IMR-90 (cell line): ENCODE measurements around the gene ZNHIT1. TPM values are rescaled to one million over a fixed set of nuclear protein-coding genes. Genes with fewer than 3 reads are reported as not detected.
A peak's percentile ranks its signal among the peaks of the same experiment; 100 is the strongest.

Experiments used
- ATAC-seq: fragments of 200-7000 bp; cut with Tn5 transposase; 2 replicates; pipeline ENCODE4 v1.9.1; 2020; ENCODE audit warnings: low read depth, mild to moderate bottlenecking, moderate library complexity
- BruUV-seq: library from RNA; stranded (reverse); fragments of 400-500 nt; replicated peaks from 2 replicates; lab custom pipeline; 2021; lab: Mats Ljungman, UMichigan
- CTCF ChIA-PET: fragments of 300-600 bp; formaldehyde crosslinking; extraction: SDS; loops from one replicate; lab custom pipeline; 2021; ENCODE audit warnings: antibody characterized with exemption; lab: Yijun Ruan, JAX
- POLR2A ChIA-PET: fragments of 300-600 bp; sonication (Branson Sonifier 250); formaldehyde crosslinking; loops from one replicate; lab custom pipeline; 2022; ENCODE audit warnings: antibody characterized with exemption; ENCODE audit not compliant: unreplicated experiment; lab: Charles Lee
- DNase-seq: peaks from one replicate; pipeline ENCODE4 v3.0.0; 2013
- H2AFZ ChIP-seq: replicated peaks from 2 replicates; pipeline ENCODE3; 2013; ENCODE audit warnings: low read length, mild to moderate bottlenecking; ENCODE audit not compliant: poor library complexity
- H2AK5ac ChIP-seq: 2 replicates; pipeline ENCODE4 v1.6.1; 2013; ENCODE audit warnings: low read depth, low read length, inconsistent platforms
- H2AK9ac ChIP-seq: replicated peaks from 2 replicates; pipeline ENCODE3; 2013; ENCODE audit warnings: mild to moderate bottlenecking, low read depth, low read length, moderate library complexity; ENCODE audit not compliant: poor library complexity
- H2BK120ac ChIP-seq: 2 replicates; pipeline ENCODE4 v1.6.1; 2013; ENCODE audit warnings: low read depth, low read length, inconsistent platforms
- H2BK15ac ChIP-seq: 3 replicates; pipeline ENCODE4 v1.6.1; 2013; ENCODE audit warnings: low read depth, low read length, inconsistent platforms
- H2BK20ac ChIP-seq: 2 replicates; pipeline ENCODE4 v1.6.1; 2013; ENCODE audit warnings: low read depth, mild to moderate bottlenecking, inconsistent platforms, low read length, moderate library complexity
- H2BK5ac ChIP-seq: 2 replicates; pipeline ENCODE4 v1.6.1; 2013; ENCODE audit warnings: mild to moderate bottlenecking, low read depth, low read length, inconsistent platforms; ENCODE audit not compliant: poor library complexity, severe bottlenecking
- H3K14ac ChIP-seq: replicated peaks from 2 replicates; pipeline ENCODE4 v1.6.1; 2013; ENCODE audit warnings: low read depth, low read length, inconsistent platforms
- H3K18ac ChIP-seq: 2 replicates; pipeline ENCODE4 v1.6.1; 2013; ENCODE audit warnings: low read depth, low read length, control low read depth
- H3K23ac ChIP-seq: 2 replicates; pipeline ENCODE4 v1.6.1; 2013; ENCODE audit warnings: low read depth, low read length, inconsistent platforms
- H3K27ac ChIP-seq: 2 replicates; pipeline ENCODE4 v1.5.1; 2013; ENCODE audit warnings: mild to moderate bottlenecking, control low read depth, low read length; ENCODE audit not compliant: insufficient read depth
- H3K27me3 ChIP-seq: 2 replicates; pipeline ENCODE4 v1.6.1; 2013; ENCODE audit warnings: low read length; ENCODE audit not compliant: control insufficient read depth, insufficient read depth
- H3K36me3 ChIP-seq: 2 replicates; pipeline ENCODE4 v1.6.1; 2013; ENCODE audit warnings: low read length, mixed read lengths; ENCODE audit not compliant: control insufficient read depth, insufficient read depth
- H3K4ac ChIP-seq: 2 replicates; pipeline ENCODE4 v1.6.1; 2013; ENCODE audit warnings: low read depth, low read length, inconsistent platforms
- H3K4me1 ChIP-seq: 2 replicates; pipeline ENCODE4 v1.6.1; 2013; ENCODE audit warnings: low read length, mixed read lengths; ENCODE audit not compliant: control insufficient read depth, insufficient read depth
- H3K4me2 ChIP-seq: 2 replicates; pipeline ENCODE4 v1.6.1; 2013; ENCODE audit warnings: low read depth, mild to moderate bottlenecking, control low read depth, low read length, moderate library complexity
- H3K4me3 ChIP-seq: 2 replicates; pipeline ENCODE4 v1.5.1; 2013; ENCODE audit warnings: low read depth, mild to moderate bottlenecking, control low read depth, low read length, moderate library complexity; ENCODE audit not compliant: insufficient read depth
- H3K56ac ChIP-seq: 2 replicates; pipeline ENCODE4 v1.6.1; 2013; ENCODE audit warnings: low read length, inconsistent platforms; ENCODE audit not compliant: insufficient read depth; ENCODE audit errors: extremely low read depth
- H3K79me1 ChIP-seq, 2 experiments: 2 replicates each; pipeline ENCODE4 v1.6.1; 2013; ENCODE audit warnings: low read length in 2 of 2, inconsistent platforms in 1 of 2, low read depth in 1 of 2
- H3K9ac ChIP-seq: 2 replicates; pipeline ENCODE4 v1.6.1; 2013; ENCODE audit warnings: low read depth, low read length, control low read depth
- H3K9me1 ChIP-seq: 2 replicates; pipeline ENCODE4 v1.6.1; 2013; ENCODE audit warnings: low read length, inconsistent platforms; ENCODE audit not compliant: insufficient read depth
- H3K9me3 ChIP-seq: 2 replicates; pipeline ENCODE4 v1.6.1; 2013; ENCODE audit warnings: low read length; ENCODE audit not compliant: control insufficient read depth, insufficient read depth
- H4K20me1 ChIP-seq: 2 replicates; pipeline ENCODE4 v1.6.1; 2013; ENCODE audit warnings: low read length, inconsistent platforms; ENCODE audit not compliant: insufficient read depth
- H4K5ac ChIP-seq: 2 replicates; pipeline ENCODE4 v1.6.1; 2013; ENCODE audit warnings: mild to moderate bottlenecking, low read depth, low read length, control low read depth
- H4K8ac ChIP-seq, 2 experiments: 2 replicates each; pipeline ENCODE4 v1.6.1; 2013; ENCODE audit warnings: low read depth in 2 of 2, low read length in 2 of 2, control low read depth in 1 of 2, inconsistent platforms in 1 of 2
- H4K91ac ChIP-seq: 2 replicates; pipeline ENCODE4 v1.6.1; 2013; ENCODE audit warnings: low read depth, low read length, inconsistent platforms; ENCODE audit not compliant: insufficient read depth
- MAFK ChIP-seq: IDR thresholded peaks from 2 replicates; pipeline ENCODE4 v1.6.1; 2012; ENCODE audit warnings: low read depth, low read length, improper control_type of control experiment
- MAZ ChIP-seq: IDR thresholded peaks from 2 replicates; pipeline ENCODE4 v1.6.1; 2012; ENCODE audit warnings: low read depth, mild to moderate bottlenecking, low read length, improper control_type of control experiment, moderate library complexity, borderline replicate concordance
- MXI1 ChIP-seq: IDR thresholded peaks from 2 replicates; pipeline ENCODE4 v1.6.1; 2012; ENCODE audit warnings: low read depth, mild to moderate bottlenecking, low read length, moderate library complexity, borderline replicate concordance
- WGBS, 2 experiments: methylation state at CpG; one replicate each; pipeline versions ENCODE4 v1.1.5 to v1.1.7; 2013; ENCODE audit warnings: missing lambda C conversion rate in 2 of 2; ENCODE audit not compliant: insufficient read length in 1 of 2; ENCODE audit errors: extremely low coverage in 2 of 2; 5-methylcytosine and 5-hydroxymethylcytosine counted together
- dilution Hi-C: fragments of 300-500 bp; cut with HindIII; formaldehyde crosslinking; loops from one replicate; pipeline ENCODE4 v1.14.3; 2018; ENCODE audit warnings: low sequenced_read_pairs; ENCODE audit not compliant: unreplicated experiment
- in situ Hi-C: fragments of 300-500 bp; cut with MboI; formaldehyde crosslinking; loops from 3 replicates; pipeline ENCODE4 v1.14.3; 2019; ENCODE audit warnings: low sequenced_read_pairs, inconsistent platforms, mixed read lengths
- intact Hi-C: fragments of 100-400 bp; cut with micrococcal nuclease; formaldehyde crosslinking; loops from 2 replicates; pipeline ENCODE4 v1.10.0; 2022
- polyA plus RNA-seq, 3 experiments: library from polyadenylated mRNA; depleted of rRNA; stranded (reverse); fragments of >200 nt; gene quantifications; 2 replicates each; pipeline ENCODE4 v1.2.3, GENCODE V29; 2012; ENCODE audit warnings: low replicate concordance in 1 of 3
- total RNA-seq: library from RNA; depleted of rRNA; stranded (reverse); fragments of >200 nt; gene quantifications from 2 replicates; pipeline ENCODE4 v1.2.3, GENCODE V29; 2012

Gene ZNHIT1
- total and polyA plus RNA-seq, 2 of the 4 experiments (the other 2 are of a cell fraction), result 31.7 to 47.1 TPM

- DNase-seq (no peak), ATAC-seq (no peak)
- no TSS peak for BruUV-seq
- no peaks in the 10 kb centered on the region for H3K36me3 ChIP-seq
- no peak overlapping the region; the same call in 1 of the 2 replicates for H2AK5ac ChIP-seq
- H2BK120ac ChIP-seq, result no peak overlapping the region
- no peak overlapping the region; the same call in 1 of the 2 replicates for H3K4ac ChIP-seq
- H2BK5ac ChIP-seq, result no peak overlapping the region
- H4K5ac ChIP-seq, result no peak overlapping the region
- WGBS, 2 experiments, result no CpG with 5 or more reads among the region's 6 CpGs
- H3K79me1 ChIP-seq, result peaks cover 0 to 3% of the 10 kb centered on the region in 2 experiments; a peak in 1 of 4 replicates
- peak overlapping the region; percentile 8; the same call in 1 of the 2 replicates for H2BK20ac ChIP-seq
- H3K27me3 ChIP-seq, result peaks cover 57% of the 10 kb centered on the region
- H4K20me1 ChIP-seq, result peaks cover 14% of the 10 kb centered on the region; the same call in 1 of the 2 replicates
- no peak overlapping the region; a peak in 1 of 4 replicates for H4K8ac ChIP-seq
- TF ChIP-seq MXI1 (no peak), MAFK (no peak), MAZ (peak; percentile 66)
- no peak overlapping the region for H2AFZ ChIP-seq
- H3K4me3 ChIP-seq, result no peak overlapping the region
- ChIA-PET CTCF (interaction anchor here (1.0 kb wide), 1 partner anchor 25 kb away, joined by 8 read pairs; no protein-coding TSS in a partner anchor), POLR2A (interaction anchor here (0.6 kb wide), 1 partner anchor 40 kb away, joined by 4 read pairs; no protein-coding TSS in a partner anchor)
- H3K4me1 ChIP-seq, result peaks cover 20% of the 10 kb centered on the region
- intact Hi-C loops (loop anchor here (1.0 kb wide), 1 partner anchor 24 kb away; no protein-coding TSS in a partner anchor), in situ Hi-C loops (no loop called here), dilution Hi-C loops (no loop called here)
- H3K23ac ChIP-seq, result 0 out of 2 replicates have a peak overlapping the region, but pooled peaks have one; percentile 36
- no peak overlapping the region for H3K9ac ChIP-seq
- H2BK15ac ChIP-seq, result no peak overlapping the region
- no peak overlapping the region for H3K18ac ChIP-seq
- no peaks in the 10 kb centered on the region for H3K9me3 ChIP-seq
- no peak overlapping the region for H3K27ac ChIP-seq
- H3K56ac ChIP-seq, result no peak overlapping the region
- peak overlapping the region; percentile 48 for H2AK9ac ChIP-seq
- no peak overlapping the region; the same call in 1 of the 2 replicates for H4K91ac ChIP-seq
- H3K14ac ChIP-seq, result no peak overlapping the region
- peak overlapping the region; percentile 47; the same call in 1 of the 2 replicates for H3K4me2 ChIP-seq
- H3K9me1 ChIP-seq, result peaks cover 14% of the 10 kb centered on the region
Observed at GRCh38 chr7:101168412-101169049, 49.4 kb upstream of the ZNHIT1 start.
